OCI-LY1 (cell line): ENCODE data around the gene ADAR.

Experiments
- H2AFZ ChIP-seq: fragments of 200-600 bp; sonication (generic), shearing (Covaris generic); 2 replicates; pipeline ENCODE4 v1.6.0; 2014; ENCODE audit warnings: antibody characterized with exemption, mild to moderate bottlenecking, low read length
- H3F3A ChIP-seq: fragments of 200-600 bp; sonication (generic), shearing (Covaris generic); 2 replicates; pipeline ENCODE4 v1.6.0; 2014; ENCODE audit warnings: mild to moderate bottlenecking, antibody characterized with exemption, low read length, moderate library complexity; ENCODE audit not compliant: insufficient read depth
- H3K27ac ChIP-seq: fragments of 200-600 bp; sonication (generic); 2 replicates; pipeline ENCODE4 v1.5.1; 2014; ENCODE audit warnings: low read length, mixed run types, mild to moderate bottlenecking, low read depth; ENCODE audit not compliant: poor library complexity, severe bottlenecking
- H3K27me3 ChIP-seq: fragments of 200-600 bp; sonication (generic); 2 replicates; pipeline ENCODE4 v1.6.0; 2014; ENCODE audit warnings: antibody characterized with exemption, mild to moderate bottlenecking, low read length, moderate library complexity; ENCODE audit not compliant: insufficient read depth
- H3K36me3 ChIP-seq: fragments of 200-600 bp; sonication (generic); 2 replicates; pipeline ENCODE4 v1.6.1; 2014; ENCODE audit warnings: mild to moderate bottlenecking, antibody characterized with exemption, low read length, moderate library complexity, mixed read lengths; ENCODE audit not compliant: insufficient read depth
- H3K4me1 ChIP-seq: fragments of 200-600 bp; sonication (generic); 2 replicates; pipeline ENCODE4 v1.5.1; 2014; ENCODE audit warnings: mild to moderate bottlenecking, low read length, moderate library complexity; ENCODE audit not compliant: insufficient read depth, severe bottlenecking
- H3K4me2 ChIP-seq: fragments of 200-600 bp; sonication (generic), shearing (Covaris generic); 2 replicates; pipeline ENCODE4 v1.6.1; 2014; ENCODE audit warnings: low read length
- H3K4me3 ChIP-seq: fragments of 200-600 bp; sonication (generic); 2 replicates; pipeline ENCODE4 v1.5.1; 2014; ENCODE audit warnings: low read length, low read depth, mild to moderate bottlenecking, mixed read lengths; ENCODE audit not compliant: poor library complexity, severe bottlenecking
- H3K79me2 ChIP-seq: fragments of 200-600 bp; shearing (Covaris generic); 2 replicates; pipeline ENCODE4 v1.6.1; 2016; ENCODE audit warnings: mixed run types, low read length, mixed read lengths; ENCODE audit not compliant: insufficient read depth
- H3K9ac ChIP-seq: fragments of 200-600 bp; sonication (generic), shearing (Covaris generic); 2 replicates; pipeline ENCODE4 v1.6.1; 2014; ENCODE audit warnings: mild to moderate bottlenecking, low read length, mixed read lengths
- H3K9me2 ChIP-seq: fragments of 200-600 bp; sonication (generic), shearing (Covaris generic); 2 replicates; pipeline ENCODE4 v1.6.1; 2014; ENCODE audit warnings: low read depth, mild to moderate bottlenecking, low read length, mixed read lengths
- H3K9me3 ChIP-seq: fragments of 200-600 bp; shearing (Covaris generic); 2 replicates; pipeline ENCODE4 v1.6.1; 2014; ENCODE audit warnings: low read length, mixed read lengths
- H4K20me1 ChIP-seq: fragments of 200-600 bp; sonication (generic), shearing (Covaris generic); 2 replicates; pipeline ENCODE4 v1.6.0; 2016; ENCODE audit warnings: mild to moderate bottlenecking, low read length; ENCODE audit not compliant: insufficient read depth
- CTCF ChIP-seq: fragments of 200-600 bp; sonication (generic), shearing (Covaris generic); IDR thresholded peaks from 2 replicates; pipeline ENCODE4 v1.5.1; 2017; ENCODE audit warnings: mild to moderate bottlenecking, antibody characterized with exemption, low read length, moderate library complexity, mixed read lengths
- EZH2 ChIP-seq: fragments of 200-600 bp; sonication (generic), shearing (Covaris generic); IDR thresholded peaks from 2 replicates; pipeline ENCODE4 v1.8.0; 2017; ENCODE audit warnings: borderline replicate concordance, mixed run types, mild to moderate bottlenecking, antibody characterized with exemption, low read length, moderate library complexity, mixed read lengths

ADAR gene

DNA sequence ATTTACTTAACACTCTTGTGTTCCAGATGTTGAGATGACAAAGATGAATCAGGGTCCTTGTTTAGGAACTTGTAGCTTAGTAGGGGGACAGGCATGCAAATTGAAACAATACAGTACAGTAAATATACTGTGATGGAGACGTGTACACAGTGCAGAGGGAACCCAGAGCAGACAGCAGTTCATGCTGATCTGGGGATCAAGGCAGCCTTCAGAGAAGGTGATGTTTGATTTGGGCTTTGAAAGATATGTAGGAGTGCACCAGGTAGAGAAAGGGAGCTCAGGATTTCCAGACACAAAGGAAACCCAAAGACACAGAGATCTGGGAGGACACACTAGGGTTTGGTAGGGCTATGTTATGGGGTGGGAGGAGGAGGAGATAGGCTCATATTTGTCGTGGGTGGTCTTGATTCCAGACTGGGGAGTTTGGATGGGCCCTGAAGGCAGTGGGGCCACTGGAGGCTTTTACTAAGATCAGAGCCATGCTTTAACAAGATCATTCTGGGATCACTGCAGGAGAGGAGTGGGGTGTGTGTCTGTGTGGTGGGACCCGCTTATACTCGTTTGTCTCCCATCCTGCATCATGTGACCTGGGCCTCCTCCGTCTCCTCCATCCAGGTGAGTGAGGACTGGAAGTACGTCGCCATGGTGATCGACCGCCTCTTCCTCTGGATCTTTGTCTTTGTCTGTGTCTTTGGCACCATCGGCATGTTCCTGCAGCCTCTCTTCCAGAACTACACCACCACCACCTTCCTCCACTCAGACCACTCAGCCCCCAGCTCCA is 32.6 kb downstream of the ADAR start:
- H3K4me1 ChIP-seq, result peaks cover 28% of the 10 kb centered on the region
- no peaks in the 10 kb centered on the region for H3K9me3 ChIP-seq
- H3K27me3 ChIP-seq, result 0 out of 2 replicates have a peak, but pooled peaks cover 1% of the 10 kb centered on the region
- no peak overlapping the region for H3K4me3 ChIP-seq
- H3F3A ChIP-seq, result peaks cover 6% of the 10 kb centered on the region; the same call in 1 of the 2 replicates
- peak overlapping the region; percentile 85 for H3K27ac ChIP-seq
- TF ChIP-seq EZH2 (no peak), CTCF (no peak)
- no peaks in the 10 kb centered on the region for H3K9me2 ChIP-seq
- peak overlapping the region; percentile 21; the same call in 1 of the 2 replicates for H3K4me2 ChIP-seq
- no peaks in the 10 kb centered on the region for H3K79me2 ChIP-seq
- H2AFZ ChIP-seq, result no peak overlapping the region
- no peaks in the 10 kb centered on the region for H4K20me1 ChIP-seq
- H3K36me3 ChIP-seq, result peaks cover 30% of the 10 kb centered on the region
- peak overlapping the region; percentile 8; the same call in 1 of the 2 replicates for H3K9ac ChIP-seq

GRCh38 chr1:154574716-154575115 is 33.3 kb downstream of the ADAR start:
- Histone ChIP-seq H3K27me3 (0 out of 2 replicates have a peak, but pooled peaks cover 4% of the 10 kb centered on the region), H3K9me3 (no peaks in the 10 kb centered on the region), H3F3A (peaks cover 6% of the 10 kb centered on the region; the same call in 1 of the 2 replicates), H3K4me1 (peaks cover 28% of the 10 kb centered on the region), H3K4me2 (peak overlapping the region; percentile 21; the same call in 1 of the 2 replicates), H3K9me2 (no peaks in the 10 kb centered on the region), H3K4me3 (no peak overlapping the region), H3K79me2 (no peaks in the 10 kb centered on the region), H2AFZ (no peak overlapping the region), H3K36me3 (peaks cover 24% of the 10 kb centered on the region), H3K27ac (peak overlapping the region; percentile 85), H3K9ac (peak overlapping the region; percentile 8; the same call in 1 of the 2 replicates), H4K20me1 (no peaks in the 10 kb centered on the region)
- TF ChIP-seq CTCF (no peak), EZH2 (no peak)

- H4K20me1 ChIP-seq, result no peaks in the 10 kb centered on the region
- H3K9me3 ChIP-seq, result no peaks in the 10 kb centered on the region
- no peak overlapping the region for H2AFZ ChIP-seq
- TF ChIP-seq EZH2, result no peak
- TF ChIP-seq CTCF, result no peak
- H3K27ac ChIP-seq, result no peak overlapping the region
- no peak overlapping the region for H3K4me2 ChIP-seq
- H3F3A ChIP-seq, result peaks cover 6% of the 10 kb centered on the region; the same call in 1 of the 2 replicates
- H3K9me2 ChIP-seq, result no peaks in the 10 kb centered on the region
- no peak overlapping the region for H3K4me3 ChIP-seq
- no peaks in the 10 kb centered on the region for H3K79me2 ChIP-seq
- peaks cover 28% of the 10 kb centered on the region for H3K4me1 ChIP-seq
- peaks cover 8% of the 10 kb centered on the region; the same call in 1 of the 2 replicates for H3K36me3 ChIP-seq
- H3K27me3 ChIP-seq, result 0 out of 2 replicates have a peak, but pooled peaks cover 7% of the 10 kb centered on the region
- no peak overlapping the region for H3K9ac ChIP-seq
These were observed 34.8 kb downstream of the ADAR start for GRCh38 chr1:154573168-154573510.
